DOHH2 (cell line): ENCODE data around the gene NPTX2.

ENCODE experiments used
- EZH2phosphoT487 ChIP-seq: fragments of 200-600 bp; sonication (generic); IDR thresholded peaks from 2 replicates; pipeline ENCODE4 v1.6.1; 2017; ENCODE audit warnings: borderline replicate concordance, mild to moderate bottlenecking, antibody characterized with exemption, low read length, moderate library complexity, mixed read lengths
- TF ChIP-seq, protein P1 (sequence below): fragments of 200-600 bp; sonication (generic); IDR thresholded peaks from one replicate; pipeline ENCODE4 v1.5.1; 2014; ENCODE audit warnings: antibody characterized with exemption, mild to moderate bottlenecking, low read depth, low read length; ENCODE audit not compliant: poor library complexity, severe bottlenecking

DNA sequence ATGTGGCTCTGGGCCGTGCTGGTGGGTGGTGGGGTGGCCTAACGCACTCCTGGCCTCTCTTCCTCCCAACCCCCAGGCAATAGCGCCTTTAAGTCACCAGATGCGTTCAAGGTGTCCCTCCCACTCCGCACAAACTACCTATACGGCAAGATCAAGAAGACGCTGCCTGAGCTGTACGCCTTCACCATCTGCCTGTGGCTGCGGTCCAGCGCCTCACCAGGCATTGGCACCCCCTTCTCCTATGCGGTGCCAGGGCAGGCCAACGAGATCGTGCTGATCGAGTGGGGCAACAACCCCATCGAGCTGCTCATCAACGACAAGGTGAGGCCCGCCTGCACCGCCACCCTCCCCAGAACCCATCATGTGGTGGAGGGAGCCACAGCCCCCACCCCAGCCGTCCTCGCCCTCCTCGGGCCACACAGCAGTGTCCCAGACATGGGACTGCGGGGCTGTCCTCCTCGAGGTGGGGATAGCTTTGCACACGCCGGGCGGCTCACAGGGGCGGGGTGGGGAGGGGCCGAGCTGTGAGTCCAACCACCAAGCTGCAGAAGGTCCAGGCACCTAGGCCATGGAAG lies 7.8 kb downstream of the NPTX2 start:
- TF ChIP-seq, protein P1, sequence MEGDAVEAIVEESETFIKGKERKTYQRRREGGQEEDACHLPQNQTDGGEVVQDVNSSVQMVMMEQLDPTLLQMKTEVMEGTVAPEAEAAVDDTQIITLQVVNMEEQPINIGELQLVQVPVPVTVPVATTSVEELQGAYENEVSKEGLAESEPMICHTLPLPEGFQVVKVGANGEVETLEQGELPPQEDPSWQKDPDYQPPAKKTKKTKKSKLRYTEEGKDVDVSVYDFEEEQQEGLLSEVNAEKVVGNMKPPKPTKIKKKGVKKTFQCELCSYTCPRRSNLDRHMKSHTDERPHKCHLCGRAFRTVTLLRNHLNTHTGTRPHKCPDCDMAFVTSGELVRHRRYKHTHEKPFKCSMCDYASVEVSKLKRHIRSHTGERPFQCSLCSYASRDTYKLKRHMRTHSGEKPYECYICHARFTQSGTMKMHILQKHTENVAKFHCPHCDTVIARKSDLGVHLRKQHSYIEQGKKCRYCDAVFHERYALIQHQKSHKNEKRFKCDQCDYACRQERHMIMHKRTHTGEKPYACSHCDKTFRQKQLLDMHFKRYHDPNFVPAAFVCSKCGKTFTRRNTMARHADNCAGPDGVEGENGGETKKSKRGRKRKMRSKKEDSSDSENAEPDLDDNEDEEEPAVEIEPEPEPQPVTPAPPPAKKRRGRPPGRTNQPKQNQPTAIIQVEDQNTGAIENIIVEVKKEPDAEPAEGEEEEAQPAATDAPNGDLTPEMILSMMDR = no peak
- TF ChIP-seq EZH2phosphoT487 = no peak
